T-helper 1 cell (primary cell): ENCODE measurements around the gene ERFE.

Experiments
- DNase-seq, 5 donors: peaks; one replicate each; pipeline ENCODE4 v3.0.0-alpha.2; 2012 to 2020

The ERFE gene

DNA sequence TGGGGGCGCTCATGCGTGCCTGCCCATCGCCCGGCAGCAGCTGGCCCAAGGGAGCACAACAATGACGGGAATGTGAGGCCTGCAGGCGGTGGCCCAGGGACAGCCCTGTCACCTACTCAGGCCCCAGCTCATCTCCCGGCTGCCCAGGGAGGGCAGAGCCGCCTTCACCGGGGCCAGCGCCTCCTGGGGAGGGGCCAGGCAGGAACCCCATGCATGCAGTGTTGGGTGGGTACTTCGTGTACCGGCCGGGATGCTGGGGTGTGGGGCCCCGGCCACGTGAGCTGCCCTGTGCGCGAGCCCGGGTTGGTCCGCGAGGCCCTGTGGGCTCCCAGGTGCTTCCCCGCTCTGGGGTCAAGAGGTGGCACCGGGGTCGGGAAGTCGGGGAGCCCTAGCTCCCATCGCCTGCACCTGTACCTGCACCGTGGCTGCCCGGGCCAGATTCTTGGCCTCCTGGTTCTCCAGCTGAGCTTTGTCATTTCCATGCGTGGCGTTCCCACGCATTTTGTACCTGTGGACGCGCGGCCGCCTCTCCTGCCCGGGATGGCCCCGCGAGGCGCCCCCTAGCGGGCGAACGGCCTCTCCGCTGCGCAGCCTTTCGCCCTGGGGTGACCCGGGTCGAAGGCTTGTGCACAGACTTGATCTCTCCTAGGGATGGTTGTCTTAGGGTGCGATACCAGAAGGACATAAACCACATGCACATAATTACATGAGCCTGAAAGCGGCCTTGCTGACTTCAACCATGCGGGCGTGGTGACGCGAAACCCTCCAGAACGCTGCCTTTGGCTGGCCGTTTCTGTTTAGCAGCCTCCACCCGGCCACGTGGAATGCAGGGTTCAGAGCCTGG lies 19.4 kb upstream of the ERFE start:
- DNase-seq: no peak

GRCh38 chr2:238140040-238140439 lies 18.7 kb upstream of the ERFE start:
- no peak for DNase-seq

- DNase-seq: no peak
Measured at GRCh38 chr2:238140721-238141540, 17.8 kb upstream of the ERFE start.

GRCh38 chr2:238141541-238142318 lies 17.0 kb upstream of the ERFE start:
- DNase-seq: no peak

DNA sequence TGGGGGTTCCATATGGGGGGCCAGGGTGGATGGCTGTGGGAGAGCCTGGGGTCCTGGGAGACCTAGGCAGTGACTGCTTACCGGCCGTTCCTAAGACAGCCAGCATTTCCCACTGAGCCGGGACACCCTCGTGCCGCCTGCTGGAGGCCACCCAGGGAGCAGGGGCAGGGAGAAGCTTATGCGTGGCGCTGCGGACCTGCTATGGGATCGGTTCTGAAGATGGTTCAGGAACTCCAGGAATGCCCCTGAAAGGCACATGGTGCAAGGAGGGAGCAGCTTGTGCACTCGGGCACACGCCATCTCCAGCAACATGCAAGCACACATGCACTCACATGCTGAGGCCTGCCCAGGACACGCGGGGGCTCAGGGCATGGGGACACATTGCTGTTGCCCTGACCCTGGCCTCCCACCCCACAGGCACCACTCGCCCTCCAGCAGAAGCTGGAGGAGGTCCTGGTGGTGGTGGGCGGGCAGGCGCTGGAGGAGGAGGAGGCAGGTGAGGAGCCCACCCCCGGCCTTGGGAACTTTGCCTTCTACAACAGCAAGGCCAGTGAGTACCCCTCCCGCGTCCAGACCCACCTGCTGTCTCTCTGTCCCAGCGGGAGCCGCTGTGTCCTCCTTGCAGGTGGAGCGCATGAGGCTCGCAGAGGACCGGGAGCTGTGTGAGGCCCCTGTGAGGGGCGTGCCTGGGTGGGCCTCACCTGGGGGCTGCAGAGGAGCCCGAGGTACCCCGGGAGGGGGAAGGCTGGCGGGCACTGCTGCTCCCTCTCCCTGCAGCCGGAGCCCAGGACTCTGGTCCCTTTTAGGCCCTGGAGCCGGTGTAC lies 16.2 kb upstream of the ERFE start:
- DNase-seq: no peak

GRCh38 chr2:238143239-238143951 lies 15.4 kb upstream of the ERFE start:
- DNase-seq: no peak

DNA sequence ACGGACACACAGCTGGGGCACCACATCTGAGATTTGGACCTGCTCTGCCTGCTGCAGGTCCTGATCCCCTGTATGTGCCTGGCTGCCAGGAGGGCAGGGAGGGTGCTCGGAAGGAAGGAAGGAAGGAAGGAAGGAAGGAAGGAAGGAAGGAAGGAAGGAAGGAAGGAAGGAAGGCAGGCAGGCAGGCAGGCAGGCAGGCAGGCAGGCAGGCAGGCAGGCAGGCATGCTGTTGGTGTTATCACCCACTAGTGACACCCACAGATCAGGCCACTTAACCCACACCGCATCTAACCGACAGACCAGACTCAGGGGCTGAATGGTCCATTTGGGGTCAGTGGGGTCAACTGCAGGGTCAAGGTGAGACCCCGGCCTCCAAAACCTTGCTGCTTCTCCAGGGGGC lies 14.5 kb upstream of the ERFE start:
- DNase-seq: no peak

GRCh38 chr2:238145046-238145445 lies 13.7 kb upstream of the ERFE start:
- DNase-seq: no peak

DNA sequence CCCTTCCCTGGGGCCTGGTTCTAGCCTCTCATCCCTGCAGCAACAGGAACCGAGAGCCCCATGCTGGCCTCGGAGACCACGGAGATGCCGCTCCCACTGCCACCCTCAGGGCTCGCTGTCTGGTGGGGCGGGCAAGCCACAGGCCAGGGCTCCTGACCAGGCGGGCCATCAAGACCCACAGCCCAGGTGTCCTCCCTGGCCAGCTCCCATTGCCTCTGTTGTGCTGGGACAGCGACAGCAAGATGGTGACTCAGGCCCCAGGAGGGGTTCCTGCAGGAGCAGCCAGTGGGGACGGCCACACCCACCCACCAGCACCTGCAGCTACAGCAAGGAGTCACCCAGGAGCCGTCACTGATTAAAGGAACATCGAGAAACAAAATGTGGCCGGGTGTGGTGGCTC lies 12.9 kb upstream of the ERFE start:
- DNase-seq: no peak

DNA sequence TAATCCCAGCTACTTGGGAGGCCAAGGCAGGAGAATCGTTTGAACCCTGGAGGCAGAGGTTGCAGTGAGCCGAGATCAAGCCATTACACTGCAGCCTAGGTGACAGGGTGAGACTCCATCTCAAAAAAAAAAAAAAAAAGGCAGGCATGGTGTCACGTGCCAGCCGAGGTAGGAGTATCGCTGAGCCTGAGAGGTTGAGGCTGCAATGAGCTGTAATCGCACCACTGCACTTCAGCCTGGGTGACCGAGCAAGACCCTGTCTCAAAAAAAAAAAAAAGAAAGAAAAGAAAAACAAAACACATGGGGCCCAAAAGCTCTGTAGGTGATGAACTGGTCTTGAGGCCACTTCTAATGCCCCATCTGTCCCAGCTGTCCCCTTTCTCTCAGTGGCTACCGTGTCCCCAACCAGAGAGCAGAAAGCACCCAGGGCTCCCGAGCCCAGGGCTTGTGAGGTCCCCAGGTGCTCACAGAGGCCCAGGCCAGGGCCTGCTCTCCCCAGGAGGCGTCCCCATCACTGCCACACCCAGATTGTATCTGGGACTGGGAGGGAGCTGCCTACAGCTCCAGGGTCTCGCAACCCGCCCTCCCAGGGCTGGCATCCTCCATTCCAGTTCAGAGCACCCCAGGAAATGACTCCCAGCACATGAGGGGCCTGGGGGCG lies 11.8 kb upstream of the ERFE start:
- DNase-seq: no peak

DNA sequence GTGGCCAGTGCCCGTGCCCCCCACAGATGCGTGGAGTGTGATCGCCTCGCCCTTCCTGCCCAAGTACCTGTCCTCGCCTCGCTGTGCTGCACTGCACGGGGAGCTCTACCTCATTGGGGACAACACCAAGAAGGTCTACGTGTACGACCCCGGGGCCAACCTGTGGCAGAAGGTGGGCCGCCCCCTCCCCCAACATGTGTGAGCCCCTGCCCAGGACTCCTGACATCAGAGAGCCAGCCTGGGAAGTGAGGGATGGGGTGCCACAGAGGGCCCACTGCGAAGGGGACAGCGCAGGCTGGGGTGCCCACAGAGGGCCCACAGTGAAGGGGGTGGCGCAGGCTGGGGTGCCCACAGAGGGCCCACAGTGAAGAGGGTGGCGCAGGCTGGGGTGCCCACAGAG lies 9.8 kb upstream of the ERFE start:
- no peak for DNase-seq

DNA sequence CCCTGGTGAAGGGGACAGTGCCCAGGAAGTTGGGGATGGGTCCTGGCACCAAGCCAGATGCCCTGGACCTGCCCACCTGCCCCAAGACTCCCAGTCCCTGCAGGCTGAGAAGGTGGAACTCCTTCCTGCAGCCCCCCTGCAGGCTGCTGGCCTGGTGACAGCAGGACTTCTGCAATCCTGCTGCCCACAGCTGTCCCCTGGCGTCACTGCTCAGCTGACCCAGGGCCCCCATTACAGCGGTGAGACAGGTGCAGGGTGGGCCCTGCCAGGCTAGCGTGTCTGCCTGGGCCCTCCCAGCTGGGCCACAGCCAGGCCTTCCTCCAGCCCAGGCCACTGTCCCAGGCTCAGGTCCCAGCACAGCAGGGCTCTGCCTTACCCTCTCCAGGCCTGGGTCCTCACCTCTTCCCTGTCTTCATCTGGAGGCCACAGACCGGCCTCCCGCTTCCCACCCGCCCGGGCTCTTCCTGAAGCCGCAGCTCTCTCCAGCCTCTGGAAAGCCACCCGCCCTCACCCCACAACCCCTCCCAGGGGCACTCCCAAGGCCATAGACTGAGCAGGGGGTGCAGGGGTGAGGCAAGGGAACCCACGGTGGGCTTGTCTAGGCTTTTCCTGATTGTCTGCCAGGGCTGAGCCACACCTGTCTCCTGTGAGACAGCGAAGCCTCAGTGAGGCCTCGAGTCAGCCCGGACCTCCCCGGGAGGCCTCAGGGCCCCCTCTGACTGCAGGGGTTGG lies 8.8 kb upstream of the ERFE start:
- no peak for DNase-seq

DNA sequence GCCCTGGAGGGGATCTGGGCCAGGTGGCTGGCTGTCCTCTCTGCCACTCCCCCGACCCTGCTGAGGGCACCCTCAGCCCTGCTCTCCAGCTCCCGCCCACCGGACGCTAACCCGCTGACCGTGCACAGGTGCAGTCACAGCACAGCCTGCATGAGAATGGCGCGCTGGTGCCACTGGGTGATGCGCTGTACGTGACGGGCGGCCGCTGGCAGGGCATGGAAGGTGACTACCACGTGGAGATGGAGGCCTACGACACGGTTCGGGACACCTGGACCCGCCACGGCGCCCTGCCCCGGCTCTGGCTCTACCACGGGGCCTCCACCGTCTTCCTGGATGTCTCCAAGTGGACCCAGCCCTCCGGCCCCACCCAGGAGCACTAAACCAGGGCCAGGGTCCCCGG lies 8.1 kb upstream of the ERFE start:
- no peak for DNase-seq

DNA sequence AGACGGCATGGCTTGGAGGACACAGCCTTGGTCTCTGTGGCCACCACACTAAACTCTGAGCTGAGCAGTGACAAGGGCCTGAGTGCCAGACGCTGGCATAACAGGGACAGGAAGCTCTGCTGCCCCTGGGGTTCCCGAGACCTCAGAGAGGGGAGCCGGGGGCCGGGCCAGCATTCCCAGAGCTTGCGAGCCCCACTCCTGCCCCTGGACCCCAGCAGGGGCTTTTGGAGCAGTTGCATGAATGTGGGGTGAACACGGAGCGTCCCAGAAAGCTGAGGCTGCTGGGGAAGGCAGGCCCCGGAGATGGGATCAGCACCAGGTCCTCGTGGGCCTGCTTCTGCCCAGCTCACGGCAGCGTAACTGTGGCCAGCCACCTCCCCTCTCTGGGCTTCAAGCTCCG lies 7.6 kb upstream of the ERFE start:
- DNase-seq: no peak

DNA sequence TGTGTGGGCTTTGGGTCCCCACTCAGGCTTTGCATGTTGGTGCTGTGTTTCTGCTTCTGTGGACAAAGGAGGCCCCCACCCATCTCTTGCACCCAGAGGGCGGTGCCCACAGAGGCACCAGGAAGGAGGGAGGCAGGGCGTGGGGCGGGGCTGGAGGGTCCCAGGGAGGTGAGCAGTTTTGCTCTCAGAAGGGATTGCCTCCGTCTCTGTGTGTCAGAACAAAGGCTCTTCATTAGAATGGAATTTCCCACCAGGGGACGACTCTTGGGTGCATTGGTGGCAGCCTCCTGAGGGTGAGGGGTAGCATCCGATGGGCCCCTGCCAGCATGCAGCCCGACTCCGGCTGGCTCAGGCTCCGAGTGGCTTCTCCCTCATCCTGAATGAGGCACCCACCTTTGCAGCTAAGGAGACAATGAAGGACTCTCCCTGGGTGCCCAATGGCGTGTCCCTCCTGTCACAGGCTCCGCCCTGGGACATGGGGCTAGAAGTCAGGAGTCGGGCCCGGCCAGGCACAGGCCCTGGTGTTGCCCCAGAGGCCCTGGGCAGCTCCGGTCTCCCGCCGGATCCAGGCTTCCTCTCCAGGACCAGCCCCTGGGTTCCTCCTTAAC lies 7.0 kb upstream of the ERFE start:
- no peak for DNase-seq

DNA sequence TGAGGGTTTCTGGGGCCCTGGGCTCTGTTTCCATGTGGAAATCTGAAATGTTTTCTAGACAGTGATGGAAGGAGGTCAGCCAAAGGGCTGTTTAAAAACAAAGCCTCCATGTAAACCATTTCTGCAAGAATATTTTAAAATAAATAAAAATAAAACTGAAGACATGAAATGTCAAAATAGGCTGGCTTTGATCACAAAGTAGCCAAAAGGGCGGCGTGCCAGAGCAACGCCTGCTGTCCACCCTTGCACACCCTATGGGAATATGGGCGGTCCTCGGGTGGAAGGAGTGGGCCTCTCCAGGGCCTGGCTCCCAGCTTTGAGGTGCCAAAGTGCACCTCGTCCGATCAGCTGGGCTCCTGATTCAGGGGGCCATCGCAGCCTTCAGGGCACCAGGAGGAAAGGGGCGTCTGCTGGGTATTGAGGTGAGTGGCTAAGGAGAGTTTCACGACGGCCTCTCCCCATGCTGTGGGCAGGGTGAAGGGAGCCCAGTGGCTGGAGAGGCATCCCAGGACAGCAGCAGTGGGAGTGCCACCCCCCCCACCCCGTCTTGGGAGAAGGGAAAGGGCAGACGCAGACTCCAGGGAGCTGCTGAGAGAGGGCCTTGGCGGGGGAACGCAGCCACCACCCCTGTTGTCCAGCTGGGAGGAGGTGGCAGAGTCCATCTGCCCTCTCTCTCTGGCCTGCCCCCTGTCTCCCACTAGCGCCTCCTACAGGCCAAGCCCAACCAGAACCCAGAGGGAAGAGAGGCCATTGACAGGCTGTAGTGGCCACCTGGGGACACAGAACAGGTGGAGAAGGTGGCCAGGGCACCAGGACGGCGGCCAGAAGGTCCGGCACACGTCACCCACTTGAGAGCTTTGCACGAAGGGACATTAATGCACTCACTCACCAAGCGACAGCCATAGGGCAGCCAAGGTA lies 5.7 kb upstream of the ERFE start:
- no peak for DNase-seq

- DNase-seq: no peak
Measured at GRCh38 chr2:238154570-238154969, 4.2 kb upstream of the ERFE start.

- DNase-seq: no peak
Measured at GRCh38 chr2:238155051-238155760, 3.6 kb upstream of the ERFE start.
